ENCODE measurements around the gene CEBPB.

Gene CEBPB

DNA sequence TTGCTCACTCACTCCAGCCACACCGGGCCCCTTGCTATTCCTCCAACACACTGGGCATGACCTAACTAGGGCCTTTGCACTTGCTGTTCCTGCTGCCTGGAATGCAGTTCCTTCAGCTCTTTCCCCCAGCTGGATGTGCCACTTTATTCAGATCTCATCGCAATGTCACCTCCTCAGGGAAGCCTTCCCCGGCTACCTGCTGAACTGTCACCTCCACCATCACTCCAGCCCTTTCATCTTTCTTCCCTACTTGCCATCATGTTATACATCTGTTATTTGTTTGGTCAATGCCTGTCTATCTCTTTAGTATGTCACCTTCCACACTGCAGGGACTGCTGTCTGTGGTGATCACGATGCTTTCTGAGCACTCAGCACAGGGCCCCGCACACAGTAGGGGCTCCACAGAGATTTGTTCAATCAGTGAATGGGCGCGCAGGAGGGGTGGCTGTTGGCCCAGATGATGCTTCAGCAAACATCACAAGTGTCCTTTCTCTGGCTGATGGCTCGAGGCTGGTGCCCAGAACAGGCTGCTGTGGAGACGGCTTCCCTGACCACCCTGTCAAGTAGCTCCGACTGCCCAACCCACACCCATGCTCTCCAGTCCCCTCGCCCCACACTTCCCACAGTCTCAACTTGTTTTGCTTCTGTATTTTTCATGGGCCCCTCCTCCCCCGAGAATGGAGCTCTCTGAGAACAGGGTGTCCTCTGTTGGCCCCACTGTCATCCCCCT lies 31.8 kb downstream of the CEBPB start:
- Histone ChIP-seq H3K4me1 (ENCODE audit: control insufficient read depth, insufficient read depth, low read length) (peaks cover 3% of the 10 kb centered on the region), H3K27me3 (ENCODE audit: control insufficient read depth, insufficient read depth, low read length) (no peaks in the 10 kb centered on the region), H3K36me3 (ENCODE audit: control insufficient read depth, insufficient read depth, low read length) (no peaks in the 10 kb centered on the region), H3K27ac (ENCODE audit: low read depth, low read length) (no peak overlapping the region), H3K4me3 (ENCODE audit: low read length) (no peak overlapping the region), H3K9ac (ENCODE audit: low read length) (no peak overlapping the region)

DNA sequence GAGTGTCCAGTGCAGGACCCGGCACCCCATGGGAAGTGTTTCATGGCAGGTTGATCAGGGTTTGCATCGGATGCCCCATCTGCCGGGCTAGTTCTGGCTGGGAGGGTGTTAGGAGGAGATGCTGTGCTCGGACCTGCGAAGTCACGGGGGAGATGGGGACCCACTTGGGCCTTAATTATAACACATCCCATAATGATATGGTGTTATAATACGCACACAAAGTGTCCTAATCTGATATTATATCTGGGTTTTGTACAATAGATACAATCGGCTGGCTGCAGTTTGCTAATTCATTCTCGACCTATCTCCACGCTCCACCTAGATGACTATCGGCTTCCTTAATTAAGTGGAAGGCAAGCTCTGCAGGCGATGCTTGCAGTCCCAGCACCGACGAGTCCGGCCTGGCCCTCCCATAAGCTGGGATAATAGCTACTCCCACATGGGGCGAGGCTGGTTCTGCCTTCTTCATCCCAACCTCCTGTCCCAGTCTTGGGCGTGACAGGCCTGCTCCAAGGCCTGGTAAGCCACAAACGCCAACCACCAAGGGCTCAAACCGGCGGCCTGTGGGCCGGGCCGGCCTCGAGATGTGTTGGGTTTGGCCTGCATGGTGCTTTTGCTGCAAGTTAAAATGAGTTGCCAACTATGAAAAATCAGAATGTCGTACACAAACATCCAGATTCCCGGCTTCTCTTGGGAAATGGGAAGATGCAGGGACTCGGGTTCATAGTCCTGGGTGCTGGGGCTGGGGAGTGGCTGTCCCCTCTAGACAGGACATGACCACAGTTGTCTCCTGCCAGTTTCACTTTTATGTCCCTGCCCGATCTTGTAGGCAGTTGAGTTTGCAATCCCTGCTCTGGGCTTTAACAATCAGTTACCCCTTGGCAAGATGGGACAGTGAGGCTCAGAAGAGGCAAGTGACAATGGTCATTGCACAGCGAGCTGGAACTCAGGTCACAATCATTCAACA lies 32.7 kb downstream of the CEBPB start:
- H3K36me3 ChIP-seq (ENCODE audit: control insufficient read depth, insufficient read depth, low read length), result no peaks in the 10 kb centered on the region
- no peaks in the 10 kb centered on the region for H3K27me3 ChIP-seq (ENCODE audit: control insufficient read depth, insufficient read depth, low read length)
- no peak overlapping the region for H3K27ac ChIP-seq (ENCODE audit: low read depth, low read length)
- peaks cover 3% of the 10 kb centered on the region for H3K4me1 ChIP-seq (ENCODE audit: control insufficient read depth, insufficient read depth, low read length)
- no peak overlapping the region for H3K4me3 ChIP-seq (ENCODE audit: low read length)
- H3K9ac ChIP-seq (ENCODE audit: low read length), result no peak overlapping the region

GRCh38 chr20:50224052-50224451 lies 33.4 kb downstream of the CEBPB start:
- Histone ChIP-seq H3K9ac (ENCODE audit: low read length) (no peak overlapping the region), H3K27me3 (ENCODE audit: control insufficient read depth, insufficient read depth, low read length) (no peaks in the 10 kb centered on the region), H3K4me3 (ENCODE audit: low read length) (no peak overlapping the region), H3K4me1 (ENCODE audit: control insufficient read depth, insufficient read depth, low read length) (peaks cover 3% of the 10 kb centered on the region), H3K27ac (ENCODE audit: low read depth, low read length) (peak overlapping the region; percentile 50), H3K36me3 (ENCODE audit: control insufficient read depth, insufficient read depth, low read length) (no peaks in the 10 kb centered on the region)

DNA sequence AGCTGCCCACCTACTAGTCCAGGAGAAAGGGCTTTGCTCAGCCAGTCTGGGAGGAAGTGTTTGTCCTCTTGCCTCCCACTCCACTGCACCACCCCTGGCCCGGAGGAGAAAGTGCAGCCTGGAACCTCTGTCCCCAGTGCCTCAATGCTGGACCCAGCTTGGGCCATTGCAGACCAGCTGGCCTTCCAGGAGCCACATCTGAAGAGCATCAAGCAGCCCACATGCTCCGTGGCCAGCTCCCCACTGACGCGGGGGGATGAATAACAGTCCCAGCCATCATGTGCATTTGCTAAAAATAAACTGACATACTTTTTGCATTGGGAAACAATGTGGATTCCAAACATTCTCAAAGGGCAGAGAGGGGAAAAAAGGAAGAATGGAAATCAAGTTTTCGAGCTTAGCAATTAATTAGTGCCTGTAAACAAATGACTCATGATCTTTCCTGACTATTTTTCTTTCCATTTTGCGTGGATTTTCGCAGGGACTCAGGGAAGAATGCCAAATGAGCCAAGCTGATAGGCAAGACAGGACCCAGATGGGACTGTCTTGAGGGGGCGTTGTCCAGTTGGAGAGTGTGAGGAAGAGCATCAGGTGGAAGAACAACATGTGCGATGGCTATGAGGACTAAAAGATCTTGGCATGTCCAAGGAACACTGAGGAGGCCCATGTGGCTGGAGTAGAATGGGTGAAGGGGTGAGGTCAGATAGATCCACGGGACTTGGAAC lies 34.1 kb downstream of the CEBPB start:
- H3K27me3 ChIP-seq (ENCODE audit: control insufficient read depth, insufficient read depth, low read length), result no peaks in the 10 kb centered on the region
- peak overlapping the region; percentile 50 for H3K27ac ChIP-seq (ENCODE audit: low read depth, low read length)
- no peak overlapping the region for H3K9ac ChIP-seq (ENCODE audit: low read length)
- H3K36me3 ChIP-seq (ENCODE audit: control insufficient read depth, insufficient read depth, low read length), result no peaks in the 10 kb centered on the region
- peaks cover 3% of the 10 kb centered on the region for H3K4me1 ChIP-seq (ENCODE audit: control insufficient read depth, insufficient read depth, low read length)
- H3K4me3 ChIP-seq (ENCODE audit: low read length), result no peak overlapping the region

GRCh38 chr20:50226093-50226974 lies 35.7 kb downstream of the CEBPB start:
- no peak overlapping the region for H3K27ac ChIP-seq (ENCODE audit: low read depth, low read length)
- H3K4me3 ChIP-seq (ENCODE audit: low read length), result no peak overlapping the region
- no peaks in the 10 kb centered on the region for H3K27me3 ChIP-seq (ENCODE audit: control insufficient read depth, insufficient read depth, low read length)
- H3K36me3 ChIP-seq (ENCODE audit: control insufficient read depth, insufficient read depth, low read length), result no peaks in the 10 kb centered on the region
- no peak overlapping the region for H3K9ac ChIP-seq (ENCODE audit: low read length)
- H3K4me1 ChIP-seq (ENCODE audit: control insufficient read depth, insufficient read depth, low read length), result peaks cover 3% of the 10 kb centered on the region

GRCh38 chr20:50227506-50227905 lies 36.9 kb downstream of the CEBPB start:
- H3K4me1 ChIP-seq (ENCODE audit: control insufficient read depth, insufficient read depth, low read length), result peaks cover 3% of the 10 kb centered on the region
- no peak overlapping the region for H3K27ac ChIP-seq (ENCODE audit: low read depth, low read length)
- H3K27me3 ChIP-seq (ENCODE audit: control insufficient read depth, insufficient read depth, low read length), result no peaks in the 10 kb centered on the region
- no peaks in the 10 kb centered on the region for H3K36me3 ChIP-seq (ENCODE audit: control insufficient read depth, insufficient read depth, low read length)
- H3K9ac ChIP-seq (ENCODE audit: low read length), result no peak overlapping the region
- H3K4me3 ChIP-seq (ENCODE audit: low read length), result no peak overlapping the region

GRCh38 chr20:50229156-50229607 lies 38.6 kb downstream of the CEBPB start:
- H3K4me3 ChIP-seq (ENCODE audit: low read length), result no peak overlapping the region
- H3K27me3 ChIP-seq (ENCODE audit: control insufficient read depth, insufficient read depth, low read length), result no peaks in the 10 kb centered on the region
- no peaks in the 10 kb centered on the region for H3K36me3 ChIP-seq (ENCODE audit: control insufficient read depth, insufficient read depth, low read length)
- H3K4me1 ChIP-seq (ENCODE audit: control insufficient read depth, insufficient read depth, low read length), result peaks cover 3% of the 10 kb centered on the region
- H3K9ac ChIP-seq (ENCODE audit: low read length), result no peak overlapping the region
- no peak overlapping the region for H3K27ac ChIP-seq (ENCODE audit: low read depth, low read length)

DNA sequence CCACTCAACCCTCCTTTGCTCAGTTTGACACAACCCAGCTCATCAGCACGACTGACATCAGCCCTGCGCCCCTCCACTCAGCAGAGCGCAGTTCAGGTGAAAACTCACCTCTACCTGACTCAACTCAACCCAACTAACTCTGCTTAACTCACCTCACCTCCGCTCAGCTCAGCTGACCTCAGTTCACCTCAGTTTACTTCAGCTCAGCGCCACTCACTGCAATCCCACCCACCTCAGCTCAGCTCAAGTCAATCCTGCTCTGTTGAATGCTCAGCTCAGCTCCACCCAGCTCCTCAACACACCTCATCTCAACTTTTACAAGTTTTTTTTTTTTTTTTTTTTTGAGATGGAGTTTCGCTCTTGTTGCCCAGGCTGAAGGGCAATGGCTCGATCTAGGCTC lies 39.6 kb downstream of the CEBPB start:
- Histone ChIP-seq H3K9ac (ENCODE audit: low read length) (no peak overlapping the region), H3K36me3 (ENCODE audit: control insufficient read depth, insufficient read depth, low read length) (no peaks in the 10 kb centered on the region), H3K27me3 (ENCODE audit: control insufficient read depth, insufficient read depth, low read length) (no peaks in the 10 kb centered on the region), H3K4me3 (ENCODE audit: low read length) (no peak overlapping the region), H3K4me1 (ENCODE audit: control insufficient read depth, insufficient read depth, low read length) (no peaks in the 10 kb centered on the region), H3K27ac (ENCODE audit: low read depth, low read length) (no peak overlapping the region)

GRCh38 chr20:50230871-50231560 lies 40.4 kb downstream of the CEBPB start:
- H3K9ac ChIP-seq (ENCODE audit: low read length), result no peak overlapping the region

GRCh38 chr20:50231854-50232253 lies 41.2 kb downstream of the CEBPB start:
- H3K27me3 ChIP-seq (ENCODE audit: control insufficient read depth, insufficient read depth, low read length), result no peaks in the 10 kb centered on the region
- H3K4me1 ChIP-seq (ENCODE audit: control insufficient read depth, insufficient read depth, low read length), result no peaks in the 10 kb centered on the region
- H3K4me3 ChIP-seq (ENCODE audit: low read length), result no peak overlapping the region
- no peaks in the 10 kb centered on the region for H3K36me3 ChIP-seq (ENCODE audit: control insufficient read depth, insufficient read depth, low read length)
- H3K9ac ChIP-seq (ENCODE audit: low read length), result no peak overlapping the region
- H3K27ac ChIP-seq (ENCODE audit: low read depth, low read length), result no peak overlapping the region

More at GRCh38 chr20:50230871-50231560, 40.4 kb downstream of the CEBPB start:
- Histone ChIP-seq H3K36me3 (ENCODE audit: control insufficient read depth, insufficient read depth, low read length) (no peaks in the 10 kb centered on the region), H3K27me3 (ENCODE audit: control insufficient read depth, insufficient read depth, low read length) (no peaks in the 10 kb centered on the region), H3K4me3 (ENCODE audit: low read length) (no peak overlapping the region), H3K27ac (ENCODE audit: low read depth, low read length) (no peak overlapping the region), H3K4me1 (ENCODE audit: control insufficient read depth, insufficient read depth, low read length) (no peaks in the 10 kb centered on the region)

GRCh38 chr20:50232651-50233324 lies 42.2 kb downstream of the CEBPB start:
- H3K4me3 ChIP-seq (ENCODE audit: low read length), result no peak overlapping the region
- no peak overlapping the region for H3K9ac ChIP-seq (ENCODE audit: low read length)
- H3K4me1 ChIP-seq (ENCODE audit: control insufficient read depth, insufficient read depth, low read length), result no peaks in the 10 kb centered on the region
- H3K36me3 ChIP-seq (ENCODE audit: control insufficient read depth, insufficient read depth, low read length), result no peaks in the 10 kb centered on the region
- no peaks in the 10 kb centered on the region for H3K27me3 ChIP-seq (ENCODE audit: control insufficient read depth, insufficient read depth, low read length)
- H3K27ac ChIP-seq (ENCODE audit: low read depth, low read length), result no peak overlapping the region

Measured in rectal smooth muscle tissue (tissue), 1 donor.